Frontal cortex (tissue), 4 donors: ENCODE data around the gene FURIN. TPM values are rescaled to one million over a fixed set of nuclear protein-coding genes. Genes with fewer than 3 reads are reported as not detected.

Experiments
- DNase-seq, 2 donors: peaks; one replicate each; pipeline ENCODE4 v3.0.0; 2012; ENCODE audit warnings: low spot score in 2 of 2
- FAIRE-seq: peaks from 2 replicates; lab custom pipeline; 2012; peaks lifted over from hg19 to GRCh38; lab: Jason Lieb, UNC
- total RNA-seq: library from RNA; depleted of rRNA; stranded (reverse); fragments of >200 nt; gene quantifications from one replicate; pipeline ENCODE4 v1.2.3, GENCODE V29; 2014
- donor health status: control.
- donor health status: control.
- donor health status: control.

Gene FURIN
- total RNA-seq, 1 donor from 2014 or later, result 9.4 TPM

DNA sequence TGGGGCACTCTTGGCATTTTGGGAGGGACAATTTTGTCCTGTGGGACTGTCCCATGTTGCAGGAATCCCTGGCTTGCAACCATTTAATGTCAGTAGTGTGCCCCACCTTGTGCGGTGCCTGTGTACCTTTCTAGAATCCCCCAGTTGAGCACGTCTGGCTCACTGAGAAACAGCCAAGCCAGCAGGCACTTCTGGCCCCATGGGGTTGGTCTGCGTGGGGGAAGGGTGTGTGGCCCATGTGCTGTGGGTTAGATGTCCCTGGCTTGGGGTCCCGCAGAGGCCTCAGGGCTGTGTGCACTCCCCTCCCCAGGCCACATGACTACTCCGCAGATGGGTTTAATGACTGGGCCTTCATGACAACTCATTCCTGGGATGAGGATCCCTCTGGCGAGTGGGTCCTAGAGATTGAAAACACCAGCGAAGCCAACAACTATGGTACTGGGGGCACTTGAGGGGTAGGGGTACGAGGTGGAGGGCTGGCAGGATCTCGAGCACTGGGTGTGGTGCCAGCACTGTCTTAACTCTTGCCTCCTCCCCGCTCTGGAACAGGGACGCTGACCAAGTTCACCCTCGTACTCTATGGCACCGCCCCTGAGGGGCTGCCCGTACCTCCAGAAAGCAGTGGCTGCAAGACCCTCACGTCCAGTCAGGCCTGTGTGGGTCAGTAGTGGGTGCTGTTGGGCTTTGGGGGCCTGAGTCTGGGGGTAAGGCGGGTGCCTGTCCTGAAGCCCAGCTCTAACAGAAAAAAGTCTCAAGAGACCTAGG, 12.2 kb downstream of the FURIN start:
- no peak for FAIRE-seq

DNA sequence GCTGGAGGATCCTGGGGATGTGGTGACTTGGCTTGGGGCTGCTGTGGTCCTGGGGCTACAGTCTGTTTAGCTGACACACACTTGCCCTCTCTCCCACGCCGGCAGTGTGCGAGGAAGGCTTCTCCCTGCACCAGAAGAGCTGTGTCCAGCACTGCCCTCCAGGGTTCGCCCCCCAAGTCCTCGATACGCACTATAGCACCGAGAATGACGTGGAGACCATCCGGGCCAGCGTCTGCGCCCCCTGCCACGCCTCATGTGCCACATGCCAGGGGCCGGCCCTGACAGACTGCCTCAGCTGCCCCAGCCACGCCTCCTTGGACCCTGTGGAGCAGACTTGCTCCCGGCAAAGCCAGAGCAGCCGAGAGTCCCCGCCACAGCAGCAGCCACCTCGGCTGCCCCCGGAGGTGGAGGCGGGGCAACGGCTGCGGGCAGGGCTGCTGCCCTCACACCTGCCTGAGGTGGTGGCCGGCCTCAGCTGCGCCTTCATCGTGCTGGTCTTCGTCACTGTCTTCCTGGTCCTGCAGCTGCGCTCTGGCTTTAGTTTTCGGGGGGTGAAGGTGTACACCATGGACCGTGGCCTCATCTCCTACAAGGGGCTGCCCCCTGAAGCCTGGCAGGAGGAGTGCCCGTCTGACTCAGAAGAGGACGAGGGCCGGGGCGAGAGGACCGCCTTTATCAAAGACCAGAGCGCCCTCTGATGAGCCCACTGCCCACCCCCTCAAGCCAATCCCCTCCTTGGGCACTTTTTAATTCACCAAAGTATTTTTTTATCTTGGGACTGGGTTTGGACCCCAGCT, 13.0 kb downstream of the FURIN start:
- no peak for FAIRE-seq
- no peak for DNase-seq

More for the DNA sequence above, 12.2 kb downstream of the FURIN start:
- DNase-seq, result no peak

DNA sequence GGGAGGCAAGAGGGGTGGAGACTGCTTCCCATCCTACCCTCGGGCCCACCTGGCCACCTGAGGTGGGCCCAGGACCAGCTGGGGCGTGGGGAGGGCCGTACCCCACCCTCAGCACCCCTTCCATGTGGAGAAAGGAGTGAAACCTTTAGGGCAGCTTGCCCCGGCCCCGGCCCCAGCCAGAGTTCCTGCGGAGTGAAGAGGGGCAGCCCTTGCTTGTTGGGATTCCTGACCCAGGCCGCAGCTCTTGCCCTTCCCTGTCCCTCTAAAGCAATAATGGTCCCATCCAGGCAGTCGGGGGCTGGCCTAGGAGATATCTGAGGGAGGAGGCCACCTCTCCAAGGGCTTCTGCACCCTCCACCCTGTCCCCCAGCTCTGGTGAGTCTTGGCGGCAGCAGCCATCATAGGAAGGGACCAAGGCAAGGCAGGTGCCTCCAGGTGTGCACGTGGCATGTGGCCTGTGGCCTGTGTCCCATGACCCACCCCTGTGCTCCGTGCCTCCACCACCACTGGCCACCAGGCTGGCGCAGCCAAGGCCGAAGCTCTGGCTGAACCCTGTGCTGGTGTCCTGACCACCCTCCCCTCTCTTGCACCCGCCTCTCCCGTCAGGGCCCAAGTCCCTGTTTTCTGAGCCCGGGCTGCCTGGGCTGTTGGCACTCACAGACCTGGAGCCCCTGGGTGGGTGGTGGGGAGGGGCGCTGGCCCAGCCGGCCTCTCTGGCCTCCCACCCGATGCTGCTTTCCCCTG, 13.8 kb downstream of the FURIN start:
- DNase-seq (no peak), FAIRE-seq (no peak)

DNA sequence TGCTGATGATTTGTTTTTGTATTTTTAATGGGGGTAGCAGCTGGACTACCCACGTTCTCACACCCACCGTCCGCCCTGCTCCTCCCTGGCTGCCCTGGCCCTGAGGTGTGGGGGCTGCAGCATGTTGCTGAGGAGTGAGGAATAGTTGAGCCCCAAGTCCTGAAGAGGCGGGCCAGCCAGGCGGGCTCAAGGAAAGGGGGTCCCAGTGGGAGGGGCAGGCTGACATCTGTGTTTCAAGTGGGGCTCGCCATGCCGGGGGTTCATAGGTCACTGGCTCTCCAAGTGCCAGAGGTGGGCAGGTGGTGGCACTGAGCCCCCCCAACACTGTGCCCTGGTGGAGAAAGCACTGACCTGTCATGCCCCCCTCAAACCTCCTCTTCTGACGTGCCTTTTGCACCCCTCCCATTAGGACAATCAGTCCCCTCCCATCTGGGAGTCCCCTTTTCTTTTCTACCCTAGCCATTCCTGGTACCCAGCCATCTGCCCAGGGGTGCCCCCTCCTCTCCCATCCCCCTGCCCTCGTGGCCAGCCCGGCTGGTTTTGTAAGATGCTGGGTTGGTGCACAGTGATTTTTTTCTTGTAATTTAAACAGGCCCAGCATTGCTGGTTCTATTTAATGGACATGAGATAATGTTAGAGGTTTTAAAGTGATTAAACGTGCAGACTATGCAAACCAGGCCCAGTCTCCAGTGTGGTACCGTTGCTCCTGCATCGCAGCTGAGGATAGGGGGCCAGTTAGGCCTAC, 14.6 kb downstream of the FURIN start:
- FAIRE-seq, result no peak

DNA sequence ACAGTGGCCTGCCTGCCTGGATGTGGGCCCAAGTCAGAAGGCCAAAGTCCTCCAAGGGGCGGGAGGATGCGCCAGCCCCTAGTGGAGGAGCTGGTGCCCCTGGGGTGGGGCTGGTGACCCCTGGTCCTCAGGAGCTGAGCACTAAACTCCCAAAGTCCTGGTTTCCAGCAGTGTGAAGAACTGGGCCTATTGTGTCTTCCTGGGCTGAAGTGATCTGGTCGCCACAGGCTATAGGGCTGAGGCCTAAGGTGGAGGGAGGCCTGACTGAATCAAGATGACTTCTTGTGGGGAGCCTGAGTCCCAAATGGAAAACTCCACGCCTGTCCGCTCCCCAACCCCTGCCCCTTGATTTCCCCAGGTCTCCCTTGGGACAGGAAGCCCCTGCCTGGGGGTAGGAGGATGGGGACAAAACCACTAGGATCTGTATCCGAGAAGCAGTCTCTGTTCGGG, 15.2 kb downstream of the FURIN start:
- DNase-seq, result no peak
- no peak for FAIRE-seq

More for the DNA sequence above, 14.6 kb downstream of the FURIN start:
- no peak for DNase-seq

DNA sequence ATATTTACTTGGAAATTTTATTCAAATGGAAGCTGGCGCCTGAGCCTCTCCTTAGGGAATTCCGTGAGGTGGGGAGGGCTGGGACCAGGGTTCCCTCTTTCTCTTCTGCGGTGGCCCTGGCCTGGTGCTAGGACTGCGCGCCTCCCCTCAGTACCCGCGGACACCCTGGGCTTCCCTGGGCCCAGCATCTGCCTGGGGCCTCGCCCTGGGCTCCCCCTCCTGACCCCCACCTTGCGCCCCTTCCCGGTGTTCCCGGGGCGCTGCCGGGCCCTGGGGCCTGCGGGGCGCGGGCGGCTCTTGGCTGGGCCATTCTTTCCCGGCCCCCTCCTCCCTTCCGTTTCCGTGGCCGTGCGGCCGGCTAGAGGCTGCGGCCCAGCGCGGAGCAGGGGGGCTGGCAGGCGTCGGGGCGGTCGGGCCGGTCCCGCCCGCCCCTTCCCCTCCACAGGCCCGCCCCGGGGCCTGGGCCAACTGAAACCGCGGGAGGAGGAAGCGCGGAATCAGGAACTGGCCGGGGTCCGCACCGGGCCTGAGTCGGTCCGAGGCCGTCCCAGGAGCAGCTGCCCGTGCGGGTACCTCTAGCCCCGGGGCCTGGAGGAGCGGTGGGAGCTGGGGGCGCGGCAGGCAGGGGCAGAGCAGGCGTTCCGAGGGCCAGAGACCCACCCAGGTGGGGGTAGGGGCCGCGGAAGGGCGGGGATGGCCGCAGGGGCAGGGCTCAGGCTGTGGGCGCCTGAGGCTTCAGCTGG, 15.8 kb downstream of the FURIN start, which contains the start of gene FES:
FES (plus strand) TSS at position 529 of the 743 bp plus-strand sequence. CDS start 542 bp downstream, outside the sequence.
- DNase-seq, result peak; percentile 43 to 56
- no peak for FAIRE-seq

DNA sequence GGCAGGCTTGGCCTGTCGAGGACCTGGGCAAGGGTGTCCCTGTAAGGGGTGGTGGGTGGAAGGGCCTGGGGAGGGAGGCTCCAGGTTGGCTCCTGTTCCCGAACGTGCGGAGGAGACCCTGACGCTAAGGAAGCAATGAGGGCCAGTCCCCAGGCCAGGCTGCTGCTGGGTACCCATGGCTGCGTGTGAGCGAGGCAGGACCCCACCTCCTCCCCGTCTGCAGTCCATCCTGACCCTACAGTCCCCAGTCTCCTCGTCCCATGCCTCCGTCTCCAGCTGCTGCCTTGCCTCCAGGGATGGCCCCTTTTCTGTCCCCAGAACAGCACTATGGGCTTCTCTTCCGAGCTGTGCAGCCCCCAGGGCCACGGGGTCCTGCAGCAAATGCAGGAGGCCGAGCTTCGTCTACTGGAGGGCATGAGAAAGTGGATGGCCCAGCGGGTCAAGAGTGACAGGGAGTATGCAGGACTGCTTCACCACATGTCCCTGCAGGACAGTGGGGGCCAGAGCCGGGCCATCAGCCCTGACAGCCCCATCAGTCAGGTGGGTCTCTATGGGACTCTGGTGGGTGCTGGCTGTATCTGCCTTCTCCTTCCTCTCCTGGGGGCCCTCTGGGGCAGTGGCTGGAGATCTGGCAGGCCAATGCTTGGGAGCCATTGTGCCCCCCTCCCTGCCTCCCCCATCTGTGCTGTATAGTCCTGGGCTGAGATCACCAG, 16.5 kb downstream of the FURIN start:
- FAIRE-seq (no peak), DNase-seq (no peak)

DNA sequence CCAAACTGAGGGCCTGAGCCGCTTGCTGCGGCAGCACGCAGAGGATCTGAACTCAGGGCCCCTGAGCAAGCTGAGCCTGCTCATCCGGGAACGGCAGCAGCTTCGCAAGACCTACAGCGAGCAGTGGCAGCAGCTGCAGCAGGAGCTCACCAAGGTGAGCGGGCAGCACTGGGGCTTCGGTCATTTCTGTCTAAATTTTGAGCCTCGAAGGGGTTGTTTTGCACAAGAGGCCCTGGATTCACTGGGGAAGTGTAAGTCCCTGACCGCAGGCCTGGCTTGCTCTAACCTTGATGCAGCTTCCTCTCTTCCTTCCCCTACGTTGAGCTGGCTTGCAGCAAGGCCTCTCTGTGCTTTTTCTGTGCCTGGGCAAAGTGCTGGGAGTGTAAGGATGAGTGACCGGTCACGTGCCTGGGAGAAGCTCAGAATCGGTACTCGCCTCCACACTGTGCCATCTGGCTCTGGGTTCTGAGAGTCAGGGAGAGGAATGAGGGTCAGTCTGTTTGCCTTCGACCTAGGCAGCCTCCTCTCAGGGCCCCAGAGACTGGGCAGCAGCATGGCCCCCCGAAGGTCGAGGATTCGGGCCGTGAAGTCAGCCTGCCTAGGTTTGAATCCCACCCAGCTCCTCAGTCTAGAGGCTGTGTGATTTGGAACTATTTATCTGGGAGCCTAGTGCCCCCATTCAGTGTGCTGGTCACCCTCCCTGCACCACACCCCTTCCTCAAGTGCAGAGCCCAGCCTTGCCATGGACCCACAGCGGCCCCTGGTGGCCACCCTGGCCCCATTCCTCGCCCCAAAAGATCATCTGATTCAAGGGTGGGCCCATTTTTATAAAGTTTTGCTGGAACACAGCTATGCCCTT, 17.3 kb downstream of the FURIN start:
- DNase-seq (peak; percentile 68 to 72), FAIRE-seq (no peak)

DNA sequence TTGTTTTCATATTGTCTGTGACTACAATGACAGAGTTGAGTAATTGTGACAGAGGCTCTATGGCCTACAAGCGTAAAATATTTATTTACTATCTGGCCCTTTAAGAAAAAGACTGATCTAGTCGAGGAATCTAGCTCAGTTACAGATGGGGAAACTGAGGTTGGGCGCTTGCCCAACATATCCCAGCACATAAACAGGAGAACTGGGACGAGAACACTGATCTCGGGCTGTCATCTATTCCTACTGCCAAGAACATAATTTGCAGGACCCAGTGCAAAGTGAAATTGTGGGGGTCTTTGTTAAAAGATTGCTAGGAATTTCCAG, 17.9 kb downstream of the FURIN start:
- no peak for DNase-seq
- no peak for FAIRE-seq

DNA sequence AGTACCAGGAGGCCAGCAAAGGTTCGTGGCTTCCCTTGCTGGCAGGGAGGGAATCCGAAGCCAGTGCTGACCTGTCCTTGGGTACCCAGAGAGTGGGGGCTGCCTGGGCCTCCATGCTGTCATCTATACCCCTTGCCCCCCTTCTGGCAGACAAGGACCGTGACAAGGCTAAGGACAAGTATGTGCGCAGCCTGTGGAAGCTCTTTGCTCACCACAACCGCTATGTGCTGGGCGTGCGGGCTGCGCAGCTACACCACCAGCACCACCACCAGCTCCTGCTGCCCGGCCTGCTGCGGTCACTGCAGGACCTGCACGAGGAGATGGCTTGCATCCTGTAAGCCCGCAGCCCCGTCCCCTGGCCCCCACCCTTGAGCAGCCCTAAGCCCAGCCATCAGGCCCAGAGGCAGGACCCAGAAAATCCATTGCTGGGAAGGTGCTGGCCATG, 18.7 kb downstream of the FURIN start:
- DNase-seq, result no peak
- FAIRE-seq, result no peak

DNA sequence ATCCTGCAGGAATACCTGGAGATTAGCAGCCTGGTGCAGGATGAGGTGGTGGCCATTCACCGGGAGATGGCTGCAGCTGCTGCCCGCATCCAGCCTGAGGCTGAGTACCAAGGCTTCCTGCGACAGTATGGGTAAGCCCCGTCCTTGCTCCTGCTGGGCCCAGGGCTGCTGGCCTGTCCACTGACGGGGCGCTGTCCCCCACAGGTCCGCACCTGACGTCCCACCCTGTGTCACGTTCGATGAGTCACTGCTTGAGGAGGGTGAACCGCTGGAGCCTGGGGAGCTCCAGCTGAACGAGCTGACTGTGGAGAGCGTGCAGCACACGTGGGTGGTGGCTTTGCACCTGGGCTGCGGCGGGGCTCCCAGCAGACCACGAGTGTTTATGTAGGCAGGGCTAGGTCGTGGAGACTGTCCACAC, 20.9 kb downstream of the FURIN start:
- DNase-seq, result no peak
- no peak for FAIRE-seq

DNA sequence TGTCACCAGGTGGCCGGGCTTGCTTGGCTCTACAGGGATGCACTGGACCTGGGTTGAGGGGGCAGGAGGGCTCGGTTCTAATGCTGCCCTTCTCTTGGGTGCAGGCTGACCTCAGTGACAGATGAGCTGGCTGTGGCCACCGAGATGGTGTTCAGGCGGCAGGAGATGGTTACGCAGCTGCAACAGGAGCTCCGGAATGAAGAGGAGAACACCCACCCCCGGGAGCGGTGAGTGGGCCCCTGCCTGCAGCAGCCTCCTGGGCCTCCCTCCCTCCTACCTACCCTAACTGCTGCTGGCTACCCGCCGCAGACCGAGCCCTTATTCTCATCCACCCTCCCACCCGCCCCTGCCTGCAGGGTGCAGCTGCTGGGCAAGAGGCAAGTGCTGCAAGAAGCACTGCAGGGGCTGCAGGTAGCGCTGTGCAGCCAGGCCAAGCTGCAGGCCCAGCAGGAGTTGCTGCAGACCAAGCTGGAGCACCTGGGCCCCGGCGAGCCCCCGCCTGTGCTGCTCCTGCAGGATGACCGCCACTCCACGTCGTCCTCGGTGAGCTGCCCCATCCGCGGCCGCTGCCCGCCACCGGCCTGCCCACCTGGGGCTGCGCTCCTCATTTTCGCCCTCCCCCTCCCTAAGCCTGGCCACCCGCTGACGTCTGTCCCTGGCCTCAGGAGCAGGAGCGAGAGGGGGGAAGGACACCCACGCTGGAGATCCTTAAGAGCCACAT, 21.5 kb downstream of the FURIN start:
- no peak for DNase-seq
- no peak for FAIRE-seq

DNA sequence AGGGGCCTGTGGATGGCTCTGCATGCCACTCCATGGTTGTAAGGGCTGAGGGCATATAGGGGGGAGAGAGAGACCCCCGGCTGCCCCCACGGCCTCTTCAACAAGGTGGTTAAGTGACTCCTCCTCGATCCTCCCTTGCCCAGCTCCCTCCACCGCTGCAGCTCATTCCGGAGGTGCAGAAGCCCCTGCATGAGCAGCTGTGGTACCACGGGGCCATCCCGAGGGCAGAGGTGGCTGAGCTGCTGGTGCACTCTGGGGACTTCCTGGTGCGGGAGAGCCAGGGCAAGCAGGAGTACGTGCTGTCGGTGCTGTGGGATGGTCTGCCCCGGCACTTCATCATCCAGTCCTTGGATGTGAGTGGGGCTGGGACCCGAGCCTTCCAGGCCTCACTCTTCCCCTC, 22.5 kb downstream of the FURIN start:
- no peak for FAIRE-seq
- DNase-seq, result no peak

DNA sequence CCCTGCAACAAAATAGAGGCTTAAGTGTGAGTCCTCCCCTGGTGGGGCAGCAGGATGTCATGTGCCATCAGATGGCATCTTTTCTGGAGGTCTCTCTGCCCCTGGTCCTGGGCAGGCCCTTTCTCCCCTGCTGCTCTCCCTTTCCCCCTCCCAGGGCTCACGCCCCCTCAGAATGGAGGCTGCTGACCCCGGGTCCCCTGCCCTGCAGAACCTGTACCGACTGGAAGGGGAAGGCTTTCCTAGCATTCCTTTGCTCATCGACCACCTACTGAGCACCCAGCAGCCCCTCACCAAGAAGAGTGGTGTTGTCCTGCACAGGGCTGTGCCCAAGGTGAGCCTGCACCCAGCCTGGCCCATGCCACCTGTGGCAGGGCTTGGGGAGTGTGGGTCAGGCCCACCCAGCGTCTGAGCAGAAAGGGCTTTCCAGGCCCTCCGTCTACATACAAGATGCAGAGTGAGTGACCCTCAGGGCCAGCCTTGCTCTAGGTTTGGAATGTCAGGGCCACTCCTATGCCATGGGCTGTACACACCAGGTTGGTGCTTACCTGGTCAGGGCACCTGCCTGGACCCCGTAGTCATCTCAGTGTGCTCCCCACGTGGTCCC, 23.1 kb downstream of the FURIN start:
- DNase-seq, result no peak
- no peak for FAIRE-seq

DNA sequence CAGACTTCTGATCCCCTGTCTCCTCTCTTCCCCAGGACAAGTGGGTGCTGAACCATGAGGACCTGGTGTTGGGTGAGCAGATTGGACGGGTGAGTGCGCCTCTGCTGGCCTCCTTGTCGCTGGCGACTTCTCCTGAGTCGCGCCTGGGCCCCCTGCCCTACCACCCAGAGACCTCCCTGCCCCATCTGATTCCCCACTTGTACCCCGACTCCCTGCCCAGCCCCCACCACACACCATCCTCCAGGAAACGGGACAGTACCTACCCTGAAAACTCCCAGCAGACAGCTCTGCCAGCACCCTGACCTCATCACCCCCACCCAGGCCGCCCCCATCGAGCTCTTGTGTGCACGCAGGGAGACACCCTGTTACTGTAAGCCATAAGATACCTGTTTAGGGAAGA, 23.6 kb downstream of the FURIN start:
- no peak for FAIRE-seq

DNA sequence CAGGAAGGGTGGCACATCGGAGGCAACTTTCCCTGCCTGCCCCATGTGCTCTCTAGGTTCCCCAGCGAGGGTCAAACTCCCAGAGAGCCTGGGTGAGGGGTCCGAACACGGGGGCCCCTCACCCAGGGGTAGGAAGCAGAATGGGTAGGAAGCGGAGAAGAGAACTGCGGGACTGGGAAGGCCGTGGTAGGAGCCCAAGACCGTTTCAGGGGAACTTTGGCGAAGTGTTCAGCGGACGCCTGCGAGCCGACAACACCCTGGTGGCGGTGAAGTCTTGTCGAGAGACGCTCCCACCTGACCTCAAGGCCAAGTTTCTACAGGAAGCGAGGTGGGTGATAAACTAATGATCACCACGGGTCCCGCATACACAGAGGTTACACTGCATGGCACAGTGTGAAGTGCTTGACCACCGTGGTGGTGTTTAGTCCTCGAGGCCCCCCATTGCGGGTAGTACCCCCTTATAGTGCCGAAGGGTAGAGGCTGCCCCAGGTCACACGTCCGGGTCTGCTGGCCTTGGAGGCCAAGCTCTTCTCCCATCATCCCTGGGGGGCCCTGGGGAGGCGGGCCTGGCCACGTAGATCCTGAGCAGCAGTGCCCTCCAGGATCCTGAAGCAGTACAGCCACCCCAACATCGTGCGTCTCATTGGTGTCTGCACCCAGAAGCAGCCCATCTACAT, 24.2 kb downstream of the FURIN start:
- FAIRE-seq (no peak), DNase-seq (no peak)

More for the DNA sequence above, 23.6 kb downstream of the FURIN start:
- DNase-seq, result no peak
